Lower leg skin (tissue), 4 donors: ENCODE data around the gene FAM124B. TPM values are rescaled to one million over a fixed set of nuclear protein-coding genes. Genes with fewer than 3 reads are reported as not detected.
A peak's percentile ranks its signal among the peaks of the same experiment; 100 is the strongest.

Experiments
- DNase-seq, 2 donors: peaks; one replicate each; pipeline ENCODE4 v3.0.0-alpha.2; 2019; ENCODE audit warnings: low spot score in 2 of 2
- H3K4me3 ChIP-seq: fragments of 200-600 bp; sonication (generic); 2 replicates; pipeline ENCODE4 v1.5.1; 2017; ENCODE audit warnings: mild to moderate bottlenecking, low read depth; ENCODE audit not compliant: poor library complexity, severe bottlenecking
- CTCF ChIP-seq, 3 donors: fragments of 450-650 bp; IDR thresholded peaks; one replicate each; pipeline ENCODE4 v1.5.1; 2016; ENCODE audit warnings: antibody characterized with exemption in 3 of 3, mild to moderate bottlenecking in 3 of 3, moderate library complexity in 2 of 3
- POLR2A ChIP-seq, 2 donors: fragments of 450-650 bp; IDR thresholded peaks; one replicate each; pipeline ENCODE4 v1.6.1; 2016 to 2017; ENCODE audit warnings: antibody characterized with exemption in 2 of 2, mild to moderate bottlenecking in 1 of 2, moderate library complexity in 1 of 2
- WGBS, 2 donors: methylation state at CpG; one replicate each; pipeline ENCODE4 v1.1.5; 2018; 5-methylcytosine and 5-hydroxymethylcytosine counted together
- intact Hi-C: fragments of 100-400 bp; cut with DNase I; formaldehyde crosslinking; loops from one replicate; pipeline ENCODE4 v1.15.0; 2023; ENCODE audit warnings: low total_unique reads
- total RNA-seq, 4 donors: library from RNA; depleted of rRNA; stranded (reverse); fragments of >200 nt; gene quantifications; one replicate each; pipeline ENCODE4 v1.1.0, GENCODE V29; 2016

FAM124B gene
- total RNA-seq = 1 to 10 TPM in 3 of 4 donors, under 1 TPM in 1; 0.55 to 3.9 (median 2.2) TPM

GRCh38 chr2:224401641-224402342, at the start of gene FAM124B:
TSS of gene FAM124B (minus strand) at chr2:224402107. CDS start at chr2:224401768, 339 bp downstream.
- WGBS, 2 donors = 59 to 62% methylated on average over 19 of the region's 19 CpGs
- no peak for TF ChIP-seq CTCF (IDR thresholded peaks at IDR 0.05)
- TF ChIP-seq POLR2A (IDR thresholded peaks at IDR 0.05) = no peak
- intact Hi-C loops = no loop called here
- peak; percentile 51 to 88 for DNase-seq
- H3K4me3 ChIP-seq = peak within 1 kb of the TSS; percentile 7

- TF ChIP-seq POLR2A (IDR thresholded peaks at IDR 0.05) = no peak
- TF ChIP-seq CTCF (IDR thresholded peaks at IDR 0.05) = no peak
- 39 to 41% methylated on average over 4 of the region's 4 CpGs for WGBS, 2 donors
- DNase-seq = no peak
- no peak overlapping the region for H3K4me3 ChIP-seq
- intact Hi-C loops = loop anchor here (10.0 kb wide), 1 partner anchor 95 kb away; no protein-coding TSS in a partner anchor
Measured at GRCh38 chr2:224449212-224450147, 47.6 kb upstream of the FAM124B start.

GRCh38 chr2:224448236-224448635, 46.3 kb upstream of the FAM124B start:
- no peak overlapping the region for H3K4me3 ChIP-seq
- no peak for TF ChIP-seq CTCF (IDR thresholded peaks at IDR 0.05)
- no peak for TF ChIP-seq POLR2A (IDR thresholded peaks at IDR 0.05)
- WGBS, 2 donors = 52 to 62% methylated on average over 1 of the region's 1 CpG
- intact Hi-C loops = loop anchor here (10.0 kb wide), 1 partner anchor 93 kb away; no protein-coding TSS in a partner anchor
- DNase-seq = no peak

GRCh38 chr2:224444783-224445182, 42.9 kb upstream of the FAM124B start:
- 96% methylated on average over 4 of the region's 4 CpGs for WGBS, 2 donors
- intact Hi-C loops = loop anchor here (10.0 kb wide), 1 partner anchor 90 kb away; no protein-coding TSS in a partner anchor
- TF ChIP-seq CTCF (IDR thresholded peaks at IDR 0.05) (no peak), POLR2A (IDR thresholded peaks at IDR 0.05) (no peak)
- no peak overlapping the region for H3K4me3 ChIP-seq
- DNase-seq = no peak

- DNase-seq = no peak
- TF ChIP-seq CTCF (IDR thresholded peaks at IDR 0.05) (no peak), POLR2A (IDR thresholded peaks at IDR 0.05) (no peak)
- no peak overlapping the region for H3K4me3 ChIP-seq
- intact Hi-C loops = loop anchor here (10.0 kb wide), 1 partner anchor 89 kb away; no protein-coding TSS in a partner anchor
- 77 to 80% methylated on average over 5 of the region's 5 CpGs for WGBS, 2 donors
Measured at GRCh38 chr2:224444021-224444420, 42.1 kb upstream of the FAM124B start.
